IMR-90 (cell line): ENCODE measurements around the gene APOC1. TPM values are rescaled to one million over a fixed set of nuclear protein-coding genes. Genes with fewer than 3 reads are reported as not detected.

ENCODE experiments used
- ATAC-seq: fragments of 200-7000 bp; cut with Tn5 transposase; 2 replicates; pipeline ENCODE4 v1.9.1; 2020; ENCODE audit warnings: low read depth, mild to moderate bottlenecking, moderate library complexity
- BruUV-seq: library from RNA; stranded (reverse); fragments of 400-500 nt; replicated peaks from 2 replicates; lab custom pipeline; 2021; lab: Mats Ljungman, UMichigan
- CTCF ChIA-PET: fragments of 300-600 bp; formaldehyde crosslinking; extraction: SDS; loops from one replicate; lab custom pipeline; 2021; ENCODE audit warnings: antibody characterized with exemption; lab: Yijun Ruan, JAX
- POLR2A ChIA-PET: fragments of 300-600 bp; sonication (Branson Sonifier 250); formaldehyde crosslinking; loops from one replicate; lab custom pipeline; 2022; ENCODE audit warnings: antibody characterized with exemption; ENCODE audit not compliant: unreplicated experiment; lab: Charles Lee
- DNase-seq: peaks from one replicate; pipeline ENCODE4 v3.0.0; 2013
- H2AFZ ChIP-seq: replicated peaks from 2 replicates; pipeline ENCODE3; 2013; ENCODE audit warnings: low read length, mild to moderate bottlenecking; ENCODE audit not compliant: poor library complexity
- H2AK5ac ChIP-seq: 2 replicates; pipeline ENCODE4 v1.6.1; 2013; ENCODE audit warnings: low read depth, low read length, inconsistent platforms
- H2AK9ac ChIP-seq: replicated peaks from 2 replicates; pipeline ENCODE3; 2013; ENCODE audit warnings: mild to moderate bottlenecking, low read depth, low read length, moderate library complexity; ENCODE audit not compliant: poor library complexity
- H2BK120ac ChIP-seq: 2 replicates; pipeline ENCODE4 v1.6.1; 2013; ENCODE audit warnings: low read depth, low read length, inconsistent platforms
- H2BK15ac ChIP-seq: 3 replicates; pipeline ENCODE4 v1.6.1; 2013; ENCODE audit warnings: low read depth, low read length, inconsistent platforms
- H2BK20ac ChIP-seq: 2 replicates; pipeline ENCODE4 v1.6.1; 2013; ENCODE audit warnings: low read depth, mild to moderate bottlenecking, inconsistent platforms, low read length, moderate library complexity
- H2BK5ac ChIP-seq: 2 replicates; pipeline ENCODE4 v1.6.1; 2013; ENCODE audit warnings: mild to moderate bottlenecking, low read depth, low read length, inconsistent platforms; ENCODE audit not compliant: poor library complexity, severe bottlenecking
- H3K14ac ChIP-seq: replicated peaks from 2 replicates; pipeline ENCODE4 v1.6.1; 2013; ENCODE audit warnings: low read depth, low read length, inconsistent platforms
- H3K18ac ChIP-seq: 2 replicates; pipeline ENCODE4 v1.6.1; 2013; ENCODE audit warnings: low read depth, low read length, control low read depth
- H3K23ac ChIP-seq: 2 replicates; pipeline ENCODE4 v1.6.1; 2013; ENCODE audit warnings: low read depth, low read length, inconsistent platforms
- H3K27ac ChIP-seq: 2 replicates; pipeline ENCODE4 v1.5.1; 2013; ENCODE audit warnings: mild to moderate bottlenecking, control low read depth, low read length; ENCODE audit not compliant: insufficient read depth
- H3K27me3 ChIP-seq: 2 replicates; pipeline ENCODE4 v1.6.1; 2013; ENCODE audit warnings: low read length; ENCODE audit not compliant: control insufficient read depth, insufficient read depth
- H3K36me3 ChIP-seq: 2 replicates; pipeline ENCODE4 v1.6.1; 2013; ENCODE audit warnings: low read length, mixed read lengths; ENCODE audit not compliant: control insufficient read depth, insufficient read depth
- H3K4ac ChIP-seq: 2 replicates; pipeline ENCODE4 v1.6.1; 2013; ENCODE audit warnings: low read depth, low read length, inconsistent platforms
- H3K4me1 ChIP-seq: 2 replicates; pipeline ENCODE4 v1.6.1; 2013; ENCODE audit warnings: low read length, mixed read lengths; ENCODE audit not compliant: control insufficient read depth, insufficient read depth
- H3K4me2 ChIP-seq: 2 replicates; pipeline ENCODE4 v1.6.1; 2013; ENCODE audit warnings: low read depth, mild to moderate bottlenecking, control low read depth, low read length, moderate library complexity
- H3K4me3 ChIP-seq: 2 replicates; pipeline ENCODE4 v1.5.1; 2013; ENCODE audit warnings: low read depth, mild to moderate bottlenecking, control low read depth, low read length, moderate library complexity; ENCODE audit not compliant: insufficient read depth
- H3K56ac ChIP-seq: 2 replicates; pipeline ENCODE4 v1.6.1; 2013; ENCODE audit warnings: low read length, inconsistent platforms; ENCODE audit not compliant: insufficient read depth; ENCODE audit errors: extremely low read depth
- H3K79me1 ChIP-seq, 2 experiments: 2 replicates each; pipeline ENCODE4 v1.6.1; 2013; ENCODE audit warnings: low read length in 2 of 2, inconsistent platforms in 1 of 2, low read depth in 1 of 2
- H3K9ac ChIP-seq: 2 replicates; pipeline ENCODE4 v1.6.1; 2013; ENCODE audit warnings: low read depth, low read length, control low read depth
- H3K9me1 ChIP-seq: 2 replicates; pipeline ENCODE4 v1.6.1; 2013; ENCODE audit warnings: low read length, inconsistent platforms; ENCODE audit not compliant: insufficient read depth
- H3K9me3 ChIP-seq: 2 replicates; pipeline ENCODE4 v1.6.1; 2013; ENCODE audit warnings: low read length; ENCODE audit not compliant: control insufficient read depth, insufficient read depth
- H4K20me1 ChIP-seq: 2 replicates; pipeline ENCODE4 v1.6.1; 2013; ENCODE audit warnings: low read length, inconsistent platforms; ENCODE audit not compliant: insufficient read depth
- H4K5ac ChIP-seq: 2 replicates; pipeline ENCODE4 v1.6.1; 2013; ENCODE audit warnings: mild to moderate bottlenecking, low read depth, low read length, control low read depth
- H4K8ac ChIP-seq, 2 experiments: 2 replicates each; pipeline ENCODE4 v1.6.1; 2013; ENCODE audit warnings: low read depth in 2 of 2, low read length in 2 of 2, control low read depth in 1 of 2, inconsistent platforms in 1 of 2
- H4K91ac ChIP-seq: 2 replicates; pipeline ENCODE4 v1.6.1; 2013; ENCODE audit warnings: low read depth, low read length, inconsistent platforms; ENCODE audit not compliant: insufficient read depth
- BHLHE40 ChIP-seq: fragments of 150-350 bp; IDR thresholded peaks from 2 replicates; pipeline ENCODE4 v1.6.1; 2016; ENCODE audit warnings: mild to moderate bottlenecking, low read depth, low read length
- CEBPB ChIP-seq: IDR thresholded peaks from 2 replicates; pipeline ENCODE4 v1.6.1; 2012; ENCODE audit warnings: low read depth, low read length, improper control_type of control experiment
- CHD1 ChIP-seq: IDR thresholded peaks from 2 replicates; pipeline ENCODE4 v1.6.1; 2012; ENCODE audit warnings: low read depth, low read length, improper control_type of control experiment
- CTCF ChIP-seq: conservative IDR thresholded peaks from 2 replicates; pipeline ENCODE4 v1.5.1; 2012; ENCODE audit warnings: mild to moderate bottlenecking, low read depth, low read length, improper control_type of control experiment
- ELK1 ChIP-seq: fragments of 150-350 bp; IDR thresholded peaks from 2 replicates; pipeline ENCODE4 v1.6.1; 2016; ENCODE audit warnings: low read depth, mild to moderate bottlenecking, low read length, moderate library complexity, borderline replicate concordance
- FOS ChIP-seq: fragments of 150-350 bp; IDR thresholded peaks from 2 replicates; pipeline ENCODE4 v1.6.1; 2016; ENCODE audit warnings: low read depth, low read length
- MAFK ChIP-seq: IDR thresholded peaks from 2 replicates; pipeline ENCODE4 v1.6.1; 2012; ENCODE audit warnings: low read depth, low read length, improper control_type of control experiment
- MXI1 ChIP-seq: IDR thresholded peaks from 2 replicates; pipeline ENCODE4 v1.6.1; 2012; ENCODE audit warnings: low read depth, mild to moderate bottlenecking, low read length, moderate library complexity, borderline replicate concordance
- NFE2L2 ChIP-seq: fragments of 150-350 bp; IDR thresholded peaks from 2 replicates; pipeline ENCODE4 v1.6.1; 2016; ENCODE audit warnings: low read depth, mild to moderate bottlenecking, low read length
- POLR2A ChIP-seq: IDR thresholded peaks from 2 replicates; pipeline ENCODE4 v1.6.1; 2012; ENCODE audit warnings: mild to moderate bottlenecking, low read depth, low read length
- RCOR1 ChIP-seq: IDR thresholded peaks from 2 replicates; pipeline ENCODE4 v1.6.1; 2012; ENCODE audit warnings: mild to moderate bottlenecking, low read length, improper control_type of control experiment; ENCODE audit not compliant: insufficient replicate concordance
- RFX5 ChIP-seq: IDR thresholded peaks from 2 replicates; pipeline ENCODE4 v1.8.0; 2012; ENCODE audit warnings: low read depth, mild to moderate bottlenecking, low read length, moderate library complexity
- SMC3 ChIP-seq: fragments of 150-350 bp; IDR thresholded peaks from 2 replicates; pipeline ENCODE4 v1.6.1; 2016; ENCODE audit warnings: low read depth, mild to moderate bottlenecking, antibody characterized with exemption, low read length, moderate library complexity
- USF2 ChIP-seq: fragments of 150-350 bp; IDR thresholded peaks from 2 replicates; pipeline ENCODE4 v1.6.1; 2017; ENCODE audit warnings: mild to moderate bottlenecking, antibody characterized with exemption, low read length, low read depth
- WGBS, 2 experiments: methylation state at CpG; one replicate each; pipeline versions ENCODE4 v1.1.5 to v1.1.7; 2013; ENCODE audit warnings: missing lambda C conversion rate in 2 of 2; ENCODE audit not compliant: insufficient read length in 1 of 2; ENCODE audit errors: extremely low coverage in 2 of 2; 5-methylcytosine and 5-hydroxymethylcytosine counted together
- dilution Hi-C: fragments of 300-500 bp; cut with HindIII; formaldehyde crosslinking; loops from one replicate; pipeline ENCODE4 v1.14.3; 2018; ENCODE audit warnings: low sequenced_read_pairs; ENCODE audit not compliant: unreplicated experiment
- in situ Hi-C: fragments of 300-500 bp; cut with MboI; formaldehyde crosslinking; loops from 3 replicates; pipeline ENCODE4 v1.14.3; 2019; ENCODE audit warnings: low sequenced_read_pairs, inconsistent platforms, mixed read lengths
- intact Hi-C: fragments of 100-400 bp; cut with micrococcal nuclease; formaldehyde crosslinking; loops from 2 replicates; pipeline ENCODE4 v1.10.0; 2022
- polyA plus RNA-seq, 3 experiments: library from polyadenylated mRNA; depleted of rRNA; stranded (reverse); fragments of >200 nt; gene quantifications; 2 replicates each; pipeline ENCODE4 v1.2.3, GENCODE V29; 2012; ENCODE audit warnings: low replicate concordance in 1 of 3
- total RNA-seq: library from RNA; depleted of rRNA; stranded (reverse); fragments of >200 nt; gene quantifications from 2 replicates; pipeline ENCODE4 v1.2.3, GENCODE V29; 2012

APOC1 gene
- total and polyA plus RNA-seq, 2 of the 4 experiments (the other 2 are of a cell fraction) = 1.1 TPM; not detected in 1

- TF ChIP-seq CTCF = no peak
- no peak for TF ChIP-seq FOS
Measured at GRCh38 chr19:44958090-44958489, 43.7 kb downstream of the APOC1 start (continued).

- Histone ChIP-seq H2BK5ac (no peak overlapping the region), H4K91ac (no peak overlapping the region), H2AFZ (no peak overlapping the region), H3K14ac (no peak overlapping the region), H2AK5ac (no peak overlapping the region), H3K27ac (no peak overlapping the region), H3K56ac (no peak overlapping the region), H4K20me1 (peaks cover 64% of the 10 kb centered on the region), H3K9me1 (peaks cover 9% of the 10 kb centered on the region; the same call in 1 of the 2 replicates), H3K4me2 (no peak overlapping the region), H3K27me3 (no peaks in the 10 kb centered on the region), H3K79me1 (peaks cover 13 to 73% of the 10 kb centered on the region in 2 experiments), H2BK20ac (no peak overlapping the region), H3K23ac (no peak overlapping the region), H3K4me3 (no peak overlapping the region), H2BK15ac (no peak overlapping the region), H4K5ac (no peak overlapping the region), H3K36me3 (peaks cover 22% of the 10 kb centered on the region), H2AK9ac (no peak overlapping the region), H2BK120ac (no peak overlapping the region), H3K9ac (no peak overlapping the region), H3K4ac (no peak overlapping the region), H3K18ac (no peak overlapping the region), H3K4me1 (peaks cover 7% of the 10 kb centered on the region), H4K8ac (no peak overlapping the region), H3K9me3 (no peaks in the 10 kb centered on the region)
- ATAC-seq (no peak), DNase-seq (no peak)
- CTCF ChIA-PET = no interaction called here
- dilution Hi-C loops (no loop called here), intact Hi-C loops (loop anchor here (10.0 kb wide), 1 partner anchor 385 kb away; no protein-coding TSS in a partner anchor), in situ Hi-C loops (loop anchor here (10.0 kb wide), 1 partner anchor 275 kb away; no protein-coding TSS in a partner anchor)
- POLR2A ChIA-PET = no interaction called here
- 80% methylated on average over 1 of the region's 5 CpGs; no CpG with 5 or more reads in 1 of the 2 experiments for WGBS, 2 experiments
- no TSS peak for BruUV-seq
- no peak for TF ChIP-seq USF2
- TF ChIP-seq NFE2L2 = no peak
- no peak for TF ChIP-seq ELK1
- TF ChIP-seq RCOR1 = no peak
- no peak for TF ChIP-seq BHLHE40
- TF ChIP-seq SMC3 = no peak
- TF ChIP-seq CEBPB = no peak
- no peak for TF ChIP-seq POLR2A
- TF ChIP-seq CHD1 = no peak
- TF ChIP-seq MXI1 = no peak
- no peak for TF ChIP-seq FOS
- TF ChIP-seq RFX5 = no peak
- TF ChIP-seq MAFK = no peak
Measured at GRCh38 chr19:44959691-44960090, 45.3 kb downstream of the APOC1 start.
